Tibial artery (tissue), 4 donors: ENCODE measurements around the gene PKP1.

Experiments used
- DNase-seq, 2 donors: peaks; one replicate each; pipeline ENCODE4 v3.0.0-alpha.2; 2019
- H3K27ac ChIP-seq, 2 donors: fragments of 200-600 bp; sonication (generic) in 1 of 2; 1 replicate in 1 of 2; 2 replicates in 1 of 2; pipeline ENCODE4 v1.5.1; 2018 to 2019; ENCODE audit warnings: mild to moderate bottlenecking in 1 of 2
- H3K27me3 ChIP-seq, 2 donors: fragments of 200-600 bp; sonication (generic) in 1 of 2; one replicate each; pipeline versions ENCODE4 v1.5.1 to v1.6.0; 2016 to 2019
- H3K36me3 ChIP-seq, 3 donors: fragments of 200-600 bp; sonication (generic) in 2 of 3; one replicate each; pipeline ENCODE4 v1.5.1; 2016 to 2019; ENCODE audit warnings: mild to moderate bottlenecking in 2 of 3
- H3K4me1 ChIP-seq, 4 donors: fragments of 200-600 bp; sonication (generic) in 2 of 4; 1 replicate in 3 of 4; 2 replicates in 1 of 4; pipeline ENCODE4 v1.5.1; 2016 to 2019
- H3K4me3 ChIP-seq, 2 donors: fragments of 200-600 bp; sonication (generic) in 1 of 2; 1 replicate in 1 of 2; 2 replicates in 1 of 2; pipeline ENCODE4 v1.5.1; 2018 to 2019; ENCODE audit warnings: mild to moderate bottlenecking in 2 of 2
- H3K9me3 ChIP-seq, 3 donors: fragments of 200-600 bp; sonication (generic) in 1 of 3; one replicate each; pipeline ENCODE4 v1.5.1; 2016 to 2019
- CTCF ChIP-seq, 2 experiments: fragments of 200-600 bp in 1 of 2; fragments of 450-650 bp in 1 of 2; IDR thresholded peaks; one replicate each; pipeline ENCODE4 v1.5.1; 2017 to 2019; ENCODE audit warnings: antibody characterized with exemption in 2 of 2, mild to moderate bottlenecking in 1 of 2, moderate library complexity in 1 of 2
- intact Hi-C: fragments of 100-400 bp; cut with DNase I; formaldehyde crosslinking; loops from one replicate; pipeline ENCODE4 v1.15.0; 2023; ENCODE audit warnings: low total_unique reads

Gene PKP1

GRCh38 chr1:201266774-201267173 lies 16.5 kb upstream of the PKP1 start:
- Histone ChIP-seq H3K9me3 (no peaks in the 10 kb centered on the region), H3K27me3 (peaks cover 0 to 48% of the 10 kb centered on the region in 2 donors), H3K4me1 (no peaks in the 10 kb centered on the region), H3K27ac (no peak overlapping the region), H3K36me3 (no peaks in the 10 kb centered on the region), H3K4me3 (no peak overlapping the region)
- TF ChIP-seq CTCF (IDR thresholded peaks at IDR 0.05): no peak
- intact Hi-C loops: no loop called here
- no peak for DNase-seq

DNA sequence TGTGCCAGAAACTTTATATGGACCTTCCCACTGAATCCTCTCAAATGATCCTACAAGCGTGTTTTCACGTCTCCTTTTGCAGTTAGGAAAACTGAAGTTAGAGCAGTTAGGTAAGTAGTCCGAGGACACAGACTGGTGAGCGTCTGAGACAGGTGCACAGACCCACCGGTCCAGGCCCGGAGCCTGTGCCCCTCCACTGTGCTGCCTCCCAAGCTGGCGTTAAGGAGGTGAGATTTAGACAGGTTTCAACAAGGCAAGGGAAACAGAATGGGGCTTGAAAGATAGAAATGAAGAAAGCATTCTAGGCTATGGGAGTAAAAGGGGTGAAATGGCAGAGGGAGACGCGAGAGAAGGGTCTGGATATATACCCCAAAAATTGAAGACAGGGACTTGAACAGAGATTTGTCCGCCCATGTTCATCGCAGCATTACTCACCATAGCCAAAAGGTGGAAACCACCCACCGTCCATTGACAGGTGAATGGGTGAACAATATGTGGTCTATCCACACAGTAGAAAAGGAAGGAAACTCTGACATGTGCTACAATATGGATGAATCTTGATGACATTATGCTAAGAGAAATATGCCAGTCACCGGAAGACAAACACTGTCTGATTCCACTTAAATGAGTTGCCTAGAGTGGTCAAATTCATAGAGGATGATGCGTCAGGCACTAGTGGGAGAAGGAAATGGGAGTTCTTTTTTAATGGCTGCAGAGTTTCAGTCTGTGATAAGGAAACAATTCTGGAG lies 15.7 kb upstream of the PKP1 start:
- TF ChIP-seq CTCF (IDR thresholded peaks at IDR 0.05): no peak
- H3K27ac ChIP-seq: no peak overlapping the region
- H3K9me3 ChIP-seq: no peaks in the 10 kb centered on the region
- no peaks in the 10 kb centered on the region for H3K36me3 ChIP-seq
- H3K27me3 ChIP-seq: peaks cover 0 to 40% of the 10 kb centered on the region in 2 donors
- no peak for DNase-seq
- no peak overlapping the region for H3K4me3 ChIP-seq
- intact Hi-C loops: no loop called here
- H3K4me1 ChIP-seq: no peaks in the 10 kb centered on the region

DNA sequence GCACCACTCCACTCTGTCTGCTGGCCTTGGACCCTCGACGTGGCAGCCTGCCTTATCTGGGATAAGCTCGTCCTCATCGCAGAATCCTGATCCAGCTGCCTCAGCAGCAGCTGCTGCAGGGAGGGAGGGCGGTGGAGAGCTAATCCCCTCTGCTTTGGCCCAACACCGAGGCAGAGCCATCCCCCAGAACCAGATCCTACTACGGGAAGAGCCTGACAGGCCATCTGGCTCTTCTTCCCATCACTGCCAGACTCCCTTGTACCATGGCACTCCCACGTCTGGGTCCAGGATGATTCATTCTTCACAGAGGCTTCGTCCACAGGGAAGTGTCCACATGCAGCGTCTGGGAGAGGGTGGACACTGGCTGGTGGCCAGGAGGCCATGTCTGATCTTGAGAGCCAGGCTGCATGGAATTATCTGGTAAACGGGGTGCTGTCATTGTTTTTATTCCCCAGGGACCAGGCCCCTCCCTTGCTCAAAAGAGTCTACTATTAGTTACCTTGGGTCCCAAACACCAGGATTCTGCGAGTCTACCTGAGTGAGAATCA lies 14.6 kb upstream of the PKP1 start:
- H3K27ac ChIP-seq: no peak overlapping the region
- no peak for DNase-seq
- H3K36me3 ChIP-seq: no peaks in the 10 kb centered on the region
- intact Hi-C loops: no loop called here
- no peaks in the 10 kb centered on the region for H3K4me1 ChIP-seq
- no peaks in the 10 kb centered on the region for H3K9me3 ChIP-seq
- peaks cover 0 to 34% of the 10 kb centered on the region in 2 donors for H3K27me3 ChIP-seq
- no peak for TF ChIP-seq CTCF (IDR thresholded peaks at IDR 0.05)
- no peak overlapping the region for H3K4me3 ChIP-seq

DNA sequence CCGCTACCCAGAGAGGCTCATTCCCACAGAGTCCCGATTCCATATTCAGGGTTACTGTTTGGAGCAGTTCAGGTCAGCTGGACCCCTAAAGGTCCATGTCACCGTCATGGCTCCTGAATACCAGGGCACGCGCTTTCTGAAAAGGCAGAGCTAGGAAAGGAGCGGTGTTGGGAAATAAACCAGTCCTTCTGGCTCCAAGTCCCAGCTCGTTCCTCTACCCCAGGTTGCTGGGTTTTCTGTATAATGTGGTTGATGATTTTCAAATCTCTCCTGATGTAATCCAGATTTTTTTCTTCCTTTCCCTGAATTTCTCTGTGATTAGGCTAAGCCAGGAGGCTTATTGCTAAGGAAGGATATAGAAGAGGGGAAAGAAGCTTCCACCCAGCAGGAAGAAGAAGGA lies 14.0 kb upstream of the PKP1 start:
- H3K27ac ChIP-seq: no peak overlapping the region
- no peak overlapping the region for H3K4me3 ChIP-seq
- no peaks in the 10 kb centered on the region for H3K9me3 ChIP-seq
- no peaks in the 10 kb centered on the region for H3K4me1 ChIP-seq
- DNase-seq: no peak
- peaks cover 0 to 29% of the 10 kb centered on the region in 2 donors for H3K27me3 ChIP-seq
- intact Hi-C loops: no loop called here
- no peak for TF ChIP-seq CTCF (IDR thresholded peaks at IDR 0.05)
- H3K36me3 ChIP-seq: no peaks in the 10 kb centered on the region

GRCh38 chr1:201269900-201270410 lies 13.4 kb upstream of the PKP1 start:
- no peak for DNase-seq
- no peak overlapping the region for H3K27ac ChIP-seq
- H3K27me3 ChIP-seq: peaks cover 0 to 29% of the 10 kb centered on the region in 2 donors
- H3K9me3 ChIP-seq: no peaks in the 10 kb centered on the region
- intact Hi-C loops: loop anchor here (10.0 kb wide), 1 partner anchor 575 kb away; no protein-coding TSS in a partner anchor
- no peak overlapping the region for H3K4me3 ChIP-seq
- no peaks in the 10 kb centered on the region for H3K4me1 ChIP-seq
- TF ChIP-seq CTCF (IDR thresholded peaks at IDR 0.05): no peak
- no peaks in the 10 kb centered on the region for H3K36me3 ChIP-seq
